GM18951 (cell line): ENCODE results near the gene PTP4A1.

Experiments used
- POLR2A ChIP-seq: IDR thresholded peaks from 4 replicates; pipeline ENCODE4 v1.6.1; 2011; ENCODE audit warnings: mild to moderate bottlenecking; ENCODE audit not compliant: insufficient read length, insufficient read depth; ENCODE audit errors: extremely low read depth
- in situ Hi-C: fragments of 300-500 bp; cut with MboI; formaldehyde crosslinking; loops from one replicate; pipeline ENCODE4 v1.12.0; 2022; ENCODE audit warnings: low sequenced_read_pairs, mixed read lengths, inconsistent platforms; ENCODE audit not compliant: unreplicated experiment

PTP4A1 gene

DNA sequence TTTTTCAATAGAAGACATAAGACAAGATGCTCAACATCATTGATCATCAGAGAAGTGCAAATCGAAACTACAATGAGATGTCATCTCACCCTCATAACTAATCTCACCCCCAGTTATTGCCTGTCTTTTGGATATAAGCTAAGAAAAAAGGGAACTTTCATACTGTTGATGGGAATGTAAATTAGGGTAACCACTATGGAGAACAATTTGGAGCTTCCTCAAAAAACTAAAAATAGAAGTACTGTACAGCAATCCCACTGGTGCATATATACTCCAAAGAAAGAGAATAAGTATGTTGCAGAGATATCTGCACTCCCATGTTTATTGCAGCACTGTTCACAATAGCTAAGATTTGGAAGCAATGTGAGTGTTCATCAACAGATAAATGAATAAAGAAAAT lies 37.0 kb downstream of the PTP4A1 start:
- no peak for TF ChIP-seq POLR2A
- in situ Hi-C loops: no loop called here

DNA sequence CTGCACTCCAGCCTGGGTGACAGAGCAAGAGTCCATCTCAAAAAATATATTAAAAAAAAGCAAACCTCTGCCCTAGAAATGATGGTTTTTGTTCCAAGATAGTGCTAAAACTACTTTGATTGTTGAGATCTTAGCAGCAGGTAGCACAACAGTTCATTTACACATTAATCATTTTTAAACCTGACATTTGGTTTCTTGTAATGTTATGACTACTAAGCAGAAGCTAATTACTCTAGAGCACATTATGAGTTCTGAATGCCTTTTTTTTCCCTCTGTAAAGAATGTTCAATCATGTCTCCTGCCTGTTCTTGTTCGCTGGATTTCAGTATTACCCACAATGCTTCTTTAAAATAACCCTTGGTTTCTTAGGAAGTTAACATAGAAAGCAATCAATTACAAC lies 38.7 kb downstream of the PTP4A1 start:
- in situ Hi-C loops: no loop called here
- TF ChIP-seq POLR2A: no peak

DNA sequence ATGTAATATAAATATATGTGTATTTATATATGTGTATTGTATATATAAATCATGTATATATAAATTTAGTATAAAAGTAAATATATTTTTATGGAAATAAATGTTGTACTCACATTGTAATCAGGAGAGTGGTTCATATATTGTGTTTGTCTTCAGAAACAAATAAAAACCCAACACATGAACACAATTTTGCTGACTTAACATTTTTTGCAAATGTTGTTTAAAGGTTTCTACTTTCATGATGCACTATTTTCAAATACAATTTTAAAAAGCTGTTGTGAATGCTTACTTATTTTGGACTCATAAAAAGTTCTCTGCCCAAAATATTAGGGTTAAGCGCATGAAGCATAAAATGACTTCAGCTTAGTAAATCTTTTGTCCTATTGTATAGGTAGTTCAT lies 39.3 kb downstream of the PTP4A1 start:
- in situ Hi-C loops: no loop called here

DNA sequence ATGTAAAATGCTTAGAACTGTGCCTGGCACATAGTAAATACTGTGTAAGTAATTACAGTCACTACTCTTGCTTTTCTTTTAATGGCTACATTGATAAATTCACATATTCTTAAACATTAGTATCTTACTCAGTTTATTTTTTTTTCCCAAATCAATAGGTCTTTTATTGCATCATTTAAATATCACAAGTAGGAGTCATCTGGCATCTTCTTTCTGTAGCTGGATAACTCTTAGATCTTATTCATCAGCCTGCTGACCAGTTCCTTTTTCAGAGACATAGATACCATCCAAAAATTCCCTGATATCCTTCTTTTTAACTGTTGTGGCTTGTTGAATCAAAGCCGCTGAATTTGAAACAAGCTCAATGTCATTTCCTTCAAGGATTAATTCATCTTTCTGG lies 43.3 kb downstream of the PTP4A1 start:
- no peak for TF ChIP-seq POLR2A
- in situ Hi-C loops: no loop called here

More for the DNA sequence above, 39.3 kb downstream of the PTP4A1 start:
- no peak for TF ChIP-seq POLR2A
